RWPE1 (cell line): Measurements from ENCODE around the gene HHIP.
"Not testable (repeated sequence)": the region's sequence is repeated elsewhere in the genome, so short reads cannot be mapped to it uniquely, and the experiment has no call there.

ENCODE experiments used
- CTCF ChIA-PET: fragments of 350-600 bp; sonication (Branson Sonifier 250); formaldehyde crosslinking; extraction: SDS; loops from one replicate; lab custom pipeline; 2021; lab: Yijun Ruan, JAX
- POLR2A ChIA-PET: fragments of 400-600 bp; formaldehyde crosslinking; extraction: SDS; loops from one replicate; lab custom pipeline; 2020; ENCODE audit warnings: antibody characterized with exemption; ENCODE audit not compliant: low non-redundant PET; lab: Yijun Ruan, JAX
- DNase-seq: peaks from one replicate; pipeline ENCODE4 v3.0.0; 2012; ENCODE audit warnings: low spot score
- H3K27ac ChIP-seq: fragments of 450-650 bp; 2 replicates; pipeline ENCODE4 v1.5.1; 2017
- TF ChIP-seq, protein P1 (sequence below): fragments of 450-650 bp; conservative IDR thresholded peaks from 2 replicates; pipeline ENCODE4 v1.5.1; 2017; ENCODE audit warnings: low read depth, mild to moderate bottlenecking

Gene HHIP

DNA sequence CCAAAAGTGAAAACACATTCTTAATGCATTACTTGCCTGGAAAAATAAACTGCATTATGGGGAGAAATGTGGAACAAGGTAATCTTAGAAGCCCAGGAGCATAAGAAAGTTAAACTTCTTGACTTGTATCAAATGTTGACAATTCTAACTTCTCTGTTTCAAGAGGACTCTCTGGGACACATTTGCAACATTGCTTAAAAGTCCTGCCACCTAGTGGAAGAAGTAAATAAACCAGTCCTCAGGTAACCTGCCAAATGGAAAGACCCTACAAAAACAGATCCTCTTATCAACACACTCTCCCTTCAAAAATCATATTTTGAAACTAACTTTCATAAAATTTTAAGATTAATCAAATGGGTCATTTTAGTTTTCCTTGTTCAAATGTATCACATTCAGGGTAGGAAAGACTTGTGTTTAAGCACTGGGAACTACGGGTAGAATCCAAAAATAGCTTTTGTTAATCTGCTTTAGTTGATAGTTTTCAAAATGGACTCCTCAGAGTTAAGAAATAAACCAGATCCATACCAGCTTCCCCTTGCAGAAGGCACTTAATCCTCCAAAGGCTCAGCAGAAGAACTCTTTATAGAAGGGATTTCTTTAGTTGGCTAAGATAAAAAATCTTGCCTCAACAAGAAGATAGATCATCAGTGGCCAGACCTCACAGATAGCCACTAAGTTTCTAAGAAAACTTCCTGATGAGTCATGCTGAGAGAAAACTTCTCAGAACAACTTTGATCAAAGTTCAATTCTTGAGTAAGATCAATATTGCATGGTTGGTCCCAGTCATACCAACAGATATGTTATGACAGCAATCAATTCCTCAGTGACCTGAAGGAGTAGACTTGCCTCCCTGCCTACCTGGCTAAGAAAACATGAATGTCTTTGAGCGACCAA is 141.7 kb downstream of the HHIP start:
- TF ChIP-seq, protein P1, sequence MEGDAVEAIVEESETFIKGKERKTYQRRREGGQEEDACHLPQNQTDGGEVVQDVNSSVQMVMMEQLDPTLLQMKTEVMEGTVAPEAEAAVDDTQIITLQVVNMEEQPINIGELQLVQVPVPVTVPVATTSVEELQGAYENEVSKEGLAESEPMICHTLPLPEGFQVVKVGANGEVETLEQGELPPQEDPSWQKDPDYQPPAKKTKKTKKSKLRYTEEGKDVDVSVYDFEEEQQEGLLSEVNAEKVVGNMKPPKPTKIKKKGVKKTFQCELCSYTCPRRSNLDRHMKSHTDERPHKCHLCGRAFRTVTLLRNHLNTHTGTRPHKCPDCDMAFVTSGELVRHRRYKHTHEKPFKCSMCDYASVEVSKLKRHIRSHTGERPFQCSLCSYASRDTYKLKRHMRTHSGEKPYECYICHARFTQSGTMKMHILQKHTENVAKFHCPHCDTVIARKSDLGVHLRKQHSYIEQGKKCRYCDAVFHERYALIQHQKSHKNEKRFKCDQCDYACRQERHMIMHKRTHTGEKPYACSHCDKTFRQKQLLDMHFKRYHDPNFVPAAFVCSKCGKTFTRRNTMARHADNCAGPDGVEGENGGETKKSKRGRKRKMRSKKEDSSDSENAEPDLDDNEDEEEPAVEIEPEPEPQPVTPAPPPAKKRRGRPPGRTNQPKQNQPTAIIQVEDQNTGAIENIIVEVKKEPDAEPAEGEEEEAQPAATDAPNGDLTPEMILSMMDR: peak; percentile 41
- POLR2A ChIA-PET: no interaction called here

DNA sequence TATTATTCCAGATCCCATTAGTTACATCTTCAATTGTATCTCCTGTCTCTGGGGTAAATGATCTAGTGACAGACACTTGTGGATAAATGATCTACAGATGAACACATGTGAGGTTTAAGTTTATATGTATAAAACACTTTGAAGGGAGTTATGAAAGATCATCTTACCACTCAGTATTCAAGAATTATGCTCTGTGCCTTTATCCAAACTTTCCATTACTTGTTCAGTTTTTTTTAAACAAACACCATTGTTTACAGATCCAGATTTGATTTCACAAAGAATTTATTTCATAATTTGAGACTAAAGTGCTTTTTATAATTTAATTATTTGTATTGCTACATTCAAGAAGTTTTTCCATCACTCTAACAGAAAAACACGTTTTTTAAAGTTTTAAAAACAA is 142.5 kb downstream of the HHIP start:
- POLR2A ChIA-PET: no interaction called here
- no peak overlapping the region for H3K27ac ChIP-seq
- CTCF ChIA-PET: no interaction called here
- no peak for DNase-seq
- TF ChIP-seq, protein P1: no peak

More for the DNA sequence above, 141.7 kb downstream of the HHIP start:
- peak; percentile 29 for DNase-seq
- CTCF ChIA-PET: no interaction called here
- no peak overlapping the region for H3K27ac ChIP-seq

DNA sequence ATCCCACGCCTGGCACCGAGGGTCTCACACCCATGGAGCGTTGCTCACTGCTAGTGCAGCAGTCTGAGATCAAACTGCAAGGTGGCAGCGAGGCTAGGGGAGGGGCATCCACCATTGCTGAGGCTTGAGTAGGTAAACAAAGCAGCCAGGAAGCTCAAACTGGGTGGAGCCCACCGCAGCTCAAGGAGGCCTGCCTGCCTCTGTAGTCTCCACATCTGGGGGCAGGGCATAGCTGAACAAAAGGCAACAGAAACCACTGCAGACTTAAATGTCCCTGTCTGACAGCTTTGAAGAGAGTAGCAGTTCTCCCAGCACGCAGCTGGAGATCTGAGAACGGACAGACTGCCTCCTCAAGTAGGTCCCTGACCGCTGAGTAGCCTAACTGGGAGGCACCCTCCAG is 146.0 kb downstream of the HHIP start:
- POLR2A ChIA-PET: not testable (repeated sequence)

More for the DNA sequence above, 146.0 kb downstream of the HHIP start:
- CTCF ChIA-PET: interaction anchor here (0.7 kb wide), 1 partner anchor 11 kb away, joined by 3 read pairs; no protein-coding TSS in a partner anchor
- DNase-seq, H3K27ac ChIP-seq: not testable (repeated sequence)
